Mesendoderm (in vitro differentiated cells): ENCODE results near the gene PNLIPRP3.

ENCODE experiments used
- DNase-seq: peaks from one replicate; pipeline ENCODE4 v3.0.0; 2013
- H2AK5ac ChIP-seq: 2 replicates; pipeline ENCODE4 v1.6.1; 2013; ENCODE audit warnings: low read length, inconsistent platforms
- H2BK120ac ChIP-seq: 2 replicates; pipeline ENCODE4 v1.6.1; 2013; ENCODE audit warnings: low read depth, mild to moderate bottlenecking, low read length, moderate library complexity, mixed read lengths
- H2BK15ac ChIP-seq: replicated peaks from 2 replicates; pipeline ENCODE4 v1.6.1; 2013; ENCODE audit warnings: low read depth, mild to moderate bottlenecking, moderate library complexity
- H2BK5ac ChIP-seq: 2 replicates; pipeline ENCODE4 v1.6.1; 2013; ENCODE audit warnings: low read length, inconsistent platforms
- H3K18ac ChIP-seq: 2 replicates; pipeline ENCODE4 v1.6.1; 2013; ENCODE audit warnings: mild to moderate bottlenecking, low read length, mixed read lengths
- H3K23ac ChIP-seq: one replicate; pipeline ENCODE4 v1.6.1; 2013; ENCODE audit warnings: low read length
- H3K27ac ChIP-seq: 2 replicates; pipeline ENCODE4 v1.5.1; 2013; ENCODE audit warnings: low read depth, mild to moderate bottlenecking, inconsistent platforms, low read length, moderate library complexity
- H3K27me3 ChIP-seq: 2 replicates; pipeline ENCODE4 v1.6.1; 2013; ENCODE audit warnings: low read length, control low read depth, mild to moderate bottlenecking, inconsistent platforms; ENCODE audit not compliant: insufficient read depth, poor library complexity
- H3K36me3 ChIP-seq: 2 replicates; pipeline ENCODE4 v1.6.1; 2013; ENCODE audit warnings: low read length, inconsistent platforms; ENCODE audit not compliant: control insufficient read depth, insufficient read depth
- H3K4ac ChIP-seq: one replicate; pipeline ENCODE4 v1.6.1; 2013; ENCODE audit warnings: low read depth, mild to moderate bottlenecking, low read length, moderate library complexity
- H3K4me1 ChIP-seq: 2 replicates; pipeline ENCODE4 v1.6.1; 2013; ENCODE audit warnings: low read depth, low read length, inconsistent platforms; ENCODE audit not compliant: control insufficient read depth
- H3K4me2 ChIP-seq: 2 replicates; pipeline ENCODE4 v1.6.1; 2013; ENCODE audit warnings: low read length
- H3K4me3 ChIP-seq: 2 replicates; pipeline ENCODE4 v1.5.1; 2013; ENCODE audit warnings: mild to moderate bottlenecking, low read length
- H3K56ac ChIP-seq: one replicate; pipeline ENCODE4 v1.6.1; 2013; ENCODE audit warnings: low read length
- H3K79me1 ChIP-seq: 2 replicates; pipeline ENCODE4 v1.6.1; 2013; ENCODE audit warnings: low read length, inconsistent platforms
- H3K79me2 ChIP-seq: 2 replicates; pipeline ENCODE4 v1.6.1; 2013; ENCODE audit warnings: mild to moderate bottlenecking, low read length; ENCODE audit not compliant: control insufficient read depth, insufficient read depth
- H3K9ac ChIP-seq: 2 replicates; pipeline ENCODE4 v1.6.1; 2013; ENCODE audit warnings: low read length, inconsistent platforms
- H4K5ac ChIP-seq: one replicate; pipeline ENCODE4 v1.6.1; 2013; ENCODE audit warnings: low read length
- H4K8ac ChIP-seq: one replicate; pipeline ENCODE4 v1.6.1; 2013; ENCODE audit warnings: low read depth, mild to moderate bottlenecking, control low read depth, low read length, moderate library complexity
- WGBS: extraction: QIAGEN DNeasy Blood & Tissue Kit; methylation state at CpG from one replicate; pipeline ENCODE4 v1.1.7; 2013; ENCODE audit warnings: low lambda C conversion rate, missing lambda C conversion rate; ENCODE audit not compliant: insufficient coverage; ENCODE audit errors: extremely low coverage; 5-methylcytosine and 5-hydroxymethylcytosine counted together

The PNLIPRP3 gene

DNA sequence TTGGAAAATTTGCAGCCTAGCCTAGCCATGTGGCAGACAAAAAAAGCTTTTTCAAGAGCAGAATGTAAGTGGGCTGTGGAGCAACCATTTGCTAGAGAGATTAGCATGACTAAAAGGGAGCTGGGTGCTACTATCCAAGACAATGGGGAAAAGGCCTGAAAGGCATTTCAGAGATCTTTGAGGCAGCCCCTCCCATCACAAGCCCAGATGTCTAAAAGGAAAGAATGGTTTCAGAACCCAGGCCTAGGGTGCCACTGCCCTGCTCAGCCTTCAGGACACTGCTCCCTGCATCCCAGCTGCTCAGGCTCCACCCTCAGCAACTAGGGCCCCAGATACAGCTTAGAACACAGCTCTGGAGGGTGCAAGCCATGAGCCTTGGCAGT, 24.7 kb downstream of the PNLIPRP3 start:
- Histone ChIP-seq H3K27me3 (no peaks in the 10 kb centered on the region), H3K23ac (no peak overlapping the region), H2AK5ac (no peak overlapping the region), H2BK5ac (no peak overlapping the region), H2BK120ac (no peak overlapping the region), H2BK15ac (no peak overlapping the region), H3K4me3 (no peak overlapping the region), H3K4me1 (no peaks in the 10 kb centered on the region), H4K5ac (no peak overlapping the region), H3K4ac (no peak overlapping the region), H3K9ac (no peak overlapping the region), H3K56ac (no peak overlapping the region), H3K79me1 (no peaks in the 10 kb centered on the region), H3K36me3 (no peaks in the 10 kb centered on the region), H3K18ac (no peak overlapping the region), H3K27ac (no peak overlapping the region), H4K8ac (no peak overlapping the region), H3K79me2 (no peaks in the 10 kb centered on the region), H3K4me2 (no peak overlapping the region)
- DNase-seq, result no peak

DNA sequence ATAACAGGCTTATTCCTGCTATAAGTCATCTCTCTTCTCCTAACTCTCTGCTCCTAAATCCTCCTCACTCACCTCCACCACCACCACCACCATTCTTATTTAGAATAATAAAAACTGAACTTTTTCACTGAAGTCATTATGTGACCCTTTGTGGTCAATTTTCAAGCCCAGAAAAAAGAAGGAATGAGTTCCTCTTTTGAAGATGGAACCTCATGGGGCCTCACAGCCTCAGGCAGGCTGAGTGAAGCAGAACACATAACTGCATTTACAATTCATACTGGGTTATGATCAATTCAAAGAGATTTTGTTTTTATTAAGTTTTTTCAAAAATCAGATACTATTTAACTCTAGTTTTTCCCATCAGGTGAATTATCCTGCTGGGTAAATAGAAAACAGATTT, 29.8 kb downstream of the PNLIPRP3 start:
- Histone ChIP-seq H3K79me2 (no peaks in the 10 kb centered on the region), H3K27me3 (no peaks in the 10 kb centered on the region)

DNA sequence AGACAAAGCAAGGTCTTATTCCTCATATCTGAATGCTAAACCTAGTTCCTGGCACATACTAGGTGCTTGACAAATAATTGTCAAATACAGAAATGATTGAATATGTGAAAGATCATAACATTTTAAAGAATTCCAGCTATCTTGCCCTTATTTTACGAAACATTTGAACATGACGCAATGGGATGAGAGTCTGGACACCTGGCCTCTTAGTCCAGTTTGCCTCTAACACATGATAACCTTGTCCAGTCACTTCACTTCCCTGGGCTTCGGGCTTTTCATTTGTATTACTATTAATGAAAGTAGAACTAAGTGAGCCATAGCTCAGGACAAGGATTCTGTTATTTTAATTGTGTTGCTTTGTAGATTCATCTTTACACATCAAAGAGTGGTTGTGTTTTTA, 32.6 kb downstream of the PNLIPRP3 start:
- Histone ChIP-seq H3K4me3 (no peak overlapping the region), H3K27me3 (no peaks in the 10 kb centered on the region), H2AK5ac (no peak overlapping the region), H4K8ac (no peak overlapping the region), H3K56ac (no peak overlapping the region), H4K5ac (no peak overlapping the region), H3K79me2 (no peaks in the 10 kb centered on the region), H3K4me2 (no peak overlapping the region), H2BK120ac (no peak overlapping the region), H2BK15ac (no peak overlapping the region), H2BK5ac (no peak overlapping the region), H3K9ac (no peak overlapping the region), H3K4ac (no peak overlapping the region), H3K79me1 (no peaks in the 10 kb centered on the region), H3K36me3 (no peaks in the 10 kb centered on the region), H3K27ac (no peak overlapping the region), H3K4me1 (no peaks in the 10 kb centered on the region), H3K23ac (no peak overlapping the region), H3K18ac (no peak overlapping the region)
- WGBS, result no CpG with 5 or more reads among the region's 3 CpGs
- DNase-seq, result no peak

More for the DNA sequence above, 29.8 kb downstream of the PNLIPRP3 start:
- H3K4ac ChIP-seq, result no peak overlapping the region
- no peak overlapping the region for H4K5ac ChIP-seq
- H3K18ac ChIP-seq, result no peak overlapping the region
- H2BK15ac ChIP-seq, result no peak overlapping the region
- H2BK120ac ChIP-seq, result no peak overlapping the region
- H3K9ac ChIP-seq, result no peak overlapping the region
- H3K23ac ChIP-seq, result no peak overlapping the region
- no peak overlapping the region for H3K4me3 ChIP-seq
- no peaks in the 10 kb centered on the region for H3K79me1 ChIP-seq
- no peak overlapping the region for H3K27ac ChIP-seq
- no peak overlapping the region for H2BK5ac ChIP-seq
- no peaks in the 10 kb centered on the region for H3K36me3 ChIP-seq
- no peak overlapping the region for H4K8ac ChIP-seq
- DNase-seq, result no peak
- no peak overlapping the region for H2AK5ac ChIP-seq
- no peaks in the 10 kb centered on the region for H3K4me1 ChIP-seq
- no peak overlapping the region for H3K56ac ChIP-seq
- H3K4me2 ChIP-seq, result no peak overlapping the region

DNA sequence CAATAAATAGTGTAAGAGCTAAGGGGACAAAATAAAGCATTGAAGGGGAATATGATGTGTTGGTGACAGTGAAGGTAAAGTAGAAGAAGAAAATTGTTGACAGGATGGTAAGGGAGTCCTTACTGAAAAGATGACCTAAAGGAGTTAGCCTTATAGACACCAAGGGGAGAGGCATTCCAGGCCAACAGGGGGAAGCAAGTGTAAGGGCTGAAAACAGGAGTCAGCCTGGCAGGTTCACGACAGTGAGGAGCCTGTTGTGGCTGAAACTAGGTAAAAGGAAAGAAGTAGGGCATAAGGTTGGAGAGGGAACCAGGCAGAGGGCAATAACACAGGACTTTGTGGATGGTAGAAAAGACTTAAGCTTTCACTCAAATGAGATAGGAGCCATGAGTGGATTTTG, 34.0 kb downstream of the PNLIPRP3 start:
- Histone ChIP-seq H3K23ac (no peak overlapping the region), H3K27me3 (no peaks in the 10 kb centered on the region), H3K79me2 (no peaks in the 10 kb centered on the region), H3K4me2 (no peak overlapping the region), H2BK120ac (no peak overlapping the region), H3K36me3 (no peaks in the 10 kb centered on the region), H2BK15ac (no peak overlapping the region), H3K18ac (no peak overlapping the region), H4K5ac (no peak overlapping the region), H3K79me1 (no peaks in the 10 kb centered on the region), H3K4me1 (no peaks in the 10 kb centered on the region), H3K27ac (no peak overlapping the region), H3K56ac (no peak overlapping the region), H2AK5ac (no peak overlapping the region), H2BK5ac (no peak overlapping the region), H3K4ac (no peak overlapping the region), H3K4me3 (no peak overlapping the region), H4K8ac (no peak overlapping the region), H3K9ac (no peak overlapping the region)
- no peak for DNase-seq
- no CpG with 5 or more reads among the region's 1 CpG for WGBS

DNA sequence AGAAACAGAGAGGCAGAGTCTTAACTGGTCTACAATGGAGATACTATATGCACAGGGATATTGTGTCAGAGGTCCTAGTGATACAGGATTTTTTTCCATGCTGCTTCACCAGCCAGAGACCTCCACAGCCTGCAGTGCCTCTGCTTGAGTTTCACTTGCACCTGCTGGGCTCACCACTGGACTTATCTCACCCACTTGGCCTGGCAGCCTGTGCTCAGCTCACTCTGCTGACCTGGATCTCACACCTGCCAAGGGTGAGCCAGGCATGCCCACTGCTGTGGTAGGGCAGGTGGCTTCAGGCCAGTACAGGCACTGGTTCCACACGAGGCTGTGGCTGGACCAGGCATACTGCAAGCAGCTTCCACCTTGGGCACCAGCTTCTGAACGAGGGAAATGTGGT, 36.6 kb downstream of the PNLIPRP3 start:
- H3K27ac ChIP-seq, result no peak overlapping the region
- no peak overlapping the region for H3K56ac ChIP-seq
- no peak overlapping the region for H2BK15ac ChIP-seq
- H2BK120ac ChIP-seq, result no peak overlapping the region
- no peaks in the 10 kb centered on the region for H3K4me1 ChIP-seq
- no peak overlapping the region for H2BK5ac ChIP-seq
- no peak overlapping the region for H4K5ac ChIP-seq
- H3K4ac ChIP-seq, result no peak overlapping the region
- no peaks in the 10 kb centered on the region for H3K79me2 ChIP-seq
- no peak overlapping the region for H3K23ac ChIP-seq
- no peak overlapping the region for H3K4me2 ChIP-seq
- no peak overlapping the region for H3K18ac ChIP-seq
- H3K36me3 ChIP-seq, result no peaks in the 10 kb centered on the region
- no peaks in the 10 kb centered on the region for H3K79me1 ChIP-seq
- WGBS, result no CpG with 5 or more reads among the region's 2 CpGs
- H3K27me3 ChIP-seq, result no peaks in the 10 kb centered on the region
- no peak overlapping the region for H2AK5ac ChIP-seq
- no peak overlapping the region for H4K8ac ChIP-seq
- DNase-seq, result no peak
- no peak overlapping the region for H3K9ac ChIP-seq
- no peak overlapping the region for H3K4me3 ChIP-seq

DNA sequence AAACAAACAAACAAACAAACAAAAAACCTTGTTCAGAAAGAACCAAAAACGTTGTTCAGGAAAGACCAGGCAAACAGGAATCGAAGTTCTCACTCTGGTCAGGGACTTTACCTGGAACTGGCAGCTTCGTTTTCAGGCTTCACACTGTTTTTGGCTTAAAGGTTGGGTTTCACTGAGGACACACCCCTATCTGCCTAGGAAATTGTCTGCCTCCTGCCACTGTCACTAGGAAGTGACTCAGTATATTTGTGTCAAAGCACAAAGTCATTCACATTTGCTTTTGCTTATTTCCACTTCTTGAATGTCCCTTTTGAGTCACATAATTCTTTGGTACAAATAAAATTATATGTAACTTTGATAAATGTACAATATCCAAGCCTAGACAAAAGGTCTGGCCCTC, 37.9 kb downstream of the PNLIPRP3 start:
- no peak for DNase-seq
- H2BK15ac ChIP-seq, result no peak overlapping the region
- H3K23ac ChIP-seq, result no peak overlapping the region
- no peak overlapping the region for H2BK5ac ChIP-seq
- WGBS, result no CpG with 5 or more reads among the region's 3 CpGs
- no peak overlapping the region for H4K5ac ChIP-seq
- H3K36me3 ChIP-seq, result no peaks in the 10 kb centered on the region
- no peaks in the 10 kb centered on the region for H3K27me3 ChIP-seq
- no peak overlapping the region for H3K18ac ChIP-seq
- H4K8ac ChIP-seq, result no peak overlapping the region
- H3K56ac ChIP-seq, result no peak overlapping the region
- H3K4me1 ChIP-seq, result peaks cover 3% of the 10 kb centered on the region
- H3K79me2 ChIP-seq, result no peaks in the 10 kb centered on the region
- H3K27ac ChIP-seq, result no peak overlapping the region
- H2AK5ac ChIP-seq, result no peak overlapping the region
- H3K4me3 ChIP-seq, result no peak overlapping the region
- H2BK120ac ChIP-seq, result no peak overlapping the region
- no peaks in the 10 kb centered on the region for H3K79me1 ChIP-seq
- no peak overlapping the region for H3K4me2 ChIP-seq
- H3K4ac ChIP-seq, result no peak overlapping the region
- no peak overlapping the region for H3K9ac ChIP-seq
